GM19438 (cell line): Measurements from ENCODE around the gene RNF213.
"Not testable (repeated sequence)": the region's sequence is repeated elsewhere in the genome, so short reads cannot be mapped to it uniquely, and the experiment has no call there.

Experiments used
- ATAC-seq: cut with Tn5 transposase; IDR thresholded peaks from one replicate; pipeline ENCODE4 v1.9.1; 2021; ENCODE audit warnings: low read depth; ENCODE audit not compliant: unreplicated experiment

The RNF213 gene

DNA sequence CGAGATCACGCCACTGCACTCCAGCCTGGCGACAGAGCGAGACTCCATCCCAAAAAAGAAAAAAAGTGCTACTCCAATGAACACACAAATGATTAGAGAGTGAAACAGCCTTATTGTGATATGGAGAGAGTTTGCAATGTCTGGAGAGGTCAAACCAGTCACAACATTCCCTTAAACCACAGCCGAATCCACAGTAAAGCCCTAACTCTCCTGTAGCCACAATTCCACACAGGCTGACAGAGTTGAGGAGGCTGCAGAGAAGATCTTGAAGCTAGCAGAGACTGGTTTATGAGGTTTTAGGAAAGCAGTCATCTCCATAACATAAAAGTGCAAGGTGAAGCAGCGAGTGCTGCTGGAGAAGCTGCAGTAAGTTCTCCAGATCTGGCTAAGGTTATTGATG, 6.7 kb downstream of the RNF213 start:
- no peak for ATAC-seq

DNA sequence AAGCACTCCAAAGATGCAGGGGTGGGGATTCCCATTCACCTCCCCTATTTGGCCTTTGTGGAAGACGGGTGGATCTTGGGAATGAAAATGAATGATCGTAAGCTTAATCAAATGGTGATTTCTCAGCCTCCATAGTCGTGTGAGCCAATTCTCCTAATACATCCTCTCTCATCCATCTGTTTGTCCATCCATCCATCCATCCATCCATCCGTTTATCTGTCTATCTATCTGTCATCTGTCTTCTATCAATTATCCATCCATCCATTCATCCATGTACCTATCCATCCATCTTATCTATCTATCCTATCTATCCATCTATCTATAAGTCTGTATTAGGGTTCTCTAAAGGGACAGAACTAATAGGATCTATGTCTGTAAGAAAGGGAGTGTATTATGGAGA, 7.8 kb downstream of the RNF213 start:
- no peak for ATAC-seq

DNA sequence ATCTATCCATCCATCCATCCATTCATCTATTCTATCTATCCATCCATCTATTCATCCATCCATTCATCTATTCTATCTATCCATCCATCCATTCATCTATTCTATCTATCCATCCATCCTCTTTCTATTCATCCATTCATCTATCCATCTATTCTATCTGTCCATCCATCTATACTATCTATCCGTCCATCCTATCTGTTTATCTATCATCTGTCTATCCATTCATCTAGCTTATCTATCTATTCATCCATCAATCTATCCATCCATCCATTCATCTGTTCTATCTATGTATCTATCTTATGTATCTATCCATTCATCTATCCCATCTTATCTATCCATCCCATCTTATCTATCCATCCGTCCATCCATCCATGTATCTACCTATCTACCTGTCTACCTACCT, 8.8 kb downstream of the RNF213 start:
- ATAC-seq: no peak

DNA sequence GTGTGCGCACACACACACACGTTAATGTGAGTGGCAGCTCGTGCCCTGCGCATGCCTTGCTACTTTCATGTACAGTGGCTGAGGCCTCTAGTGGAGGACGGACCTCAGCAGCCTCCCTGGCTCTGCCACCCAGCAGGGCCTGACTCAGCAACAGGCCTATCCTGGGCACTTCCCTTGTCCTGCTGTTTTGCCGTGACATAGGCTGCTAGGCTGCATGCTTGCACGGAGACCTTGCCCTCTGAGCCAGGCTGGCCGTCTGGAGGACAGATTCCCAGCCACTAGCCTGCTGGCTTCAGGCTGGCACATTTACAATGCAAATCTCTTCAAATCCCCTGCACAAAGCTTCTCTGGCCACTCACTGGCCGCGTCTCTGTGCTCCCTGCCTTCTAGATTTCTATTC, 9.5 kb downstream of the RNF213 start:
- ATAC-seq: no peak

DNA sequence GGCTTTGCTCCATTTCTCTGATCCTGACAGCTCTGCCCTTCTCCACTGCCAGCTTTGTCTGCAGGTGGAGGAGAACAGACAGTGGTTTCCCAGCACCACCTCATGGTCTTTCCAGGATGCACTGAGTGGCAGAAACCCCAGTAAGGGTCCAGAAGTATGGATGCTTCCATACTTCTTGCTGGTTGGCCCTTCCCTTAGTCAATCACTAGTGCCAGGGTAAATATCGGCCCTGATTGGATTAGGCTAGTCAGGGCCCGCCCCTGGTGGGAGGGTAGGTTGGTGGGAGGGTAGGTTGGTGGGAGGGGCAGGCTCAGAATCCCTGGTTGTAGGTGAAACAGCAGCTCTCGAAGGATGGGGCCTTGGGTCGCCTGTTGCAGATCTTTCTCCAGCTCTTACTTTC, 10.2 kb downstream of the RNF213 start:
- ATAC-seq: no peak

DNA sequence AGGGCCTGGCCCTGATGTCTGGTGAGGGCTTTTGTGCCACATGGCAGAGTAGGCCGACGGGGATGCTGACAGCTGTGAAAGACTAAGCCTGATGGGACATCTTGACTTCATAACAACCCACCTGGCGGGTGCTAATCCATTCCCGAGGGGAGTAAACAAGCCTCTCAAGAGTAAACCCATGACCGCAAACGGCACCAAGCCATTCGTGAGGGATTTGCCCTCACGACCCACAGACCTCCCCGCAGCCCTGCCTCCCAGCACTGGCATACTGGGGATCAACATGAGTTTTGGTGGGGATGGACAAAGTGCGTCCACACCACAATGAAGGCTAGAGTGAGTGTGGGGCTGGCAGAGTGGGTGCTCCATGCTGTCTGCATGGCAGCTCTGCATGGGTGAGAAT, 11.7 kb downstream of the RNF213 start:
- no peak for ATAC-seq

DNA sequence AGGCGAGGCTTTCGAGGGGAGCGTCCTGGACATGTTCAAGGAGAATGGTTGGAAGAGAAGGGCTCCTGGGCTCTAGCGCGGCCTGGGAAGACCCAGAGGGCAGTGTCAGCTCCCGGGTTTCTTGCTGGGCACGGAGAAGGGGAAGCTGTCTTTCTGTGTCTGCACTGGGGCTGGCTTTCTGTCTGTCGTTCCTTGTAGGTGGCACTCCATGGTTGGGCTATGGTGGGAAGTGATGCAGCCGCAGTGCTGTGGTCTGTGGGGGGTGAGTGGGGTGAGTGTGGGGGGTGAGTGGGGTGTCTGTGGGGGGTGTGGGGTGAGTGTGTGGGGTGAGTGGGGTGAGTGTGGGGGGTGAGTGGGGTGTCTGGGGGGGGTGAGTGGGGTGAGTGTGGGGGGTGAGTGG, 13.7 kb downstream of the RNF213 start:
- ATAC-seq: no peak

DNA sequence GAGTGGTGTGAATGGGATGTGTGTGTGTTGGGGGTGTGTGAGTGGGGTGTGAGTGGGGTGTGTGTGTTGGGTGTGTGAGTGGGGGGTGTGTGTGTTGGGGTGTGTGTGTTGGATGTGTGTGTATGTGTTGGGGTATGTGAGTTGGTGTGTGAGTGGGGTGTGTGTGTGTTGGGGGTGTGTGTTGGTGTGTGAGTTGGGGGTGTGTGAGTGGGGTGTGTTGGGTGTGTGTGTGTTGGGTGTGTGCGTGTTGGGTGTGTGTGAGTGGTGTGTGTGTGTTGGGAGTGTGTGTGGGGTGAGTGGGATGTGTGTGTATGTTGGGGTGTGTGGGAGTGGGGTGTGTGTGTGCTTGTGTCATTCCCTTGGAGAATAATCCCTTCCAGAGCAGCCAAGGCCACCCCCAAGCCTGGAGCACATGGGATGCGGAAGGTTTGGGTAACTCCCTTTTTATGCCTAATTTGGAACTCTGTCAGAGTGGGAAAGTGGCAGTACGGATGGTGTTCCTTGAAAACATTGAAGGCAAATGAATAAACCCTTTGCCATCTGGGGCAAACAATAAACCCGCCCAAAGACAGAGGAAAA, 14.3 kb downstream of the RNF213 start:
- no peak for ATAC-seq

DNA sequence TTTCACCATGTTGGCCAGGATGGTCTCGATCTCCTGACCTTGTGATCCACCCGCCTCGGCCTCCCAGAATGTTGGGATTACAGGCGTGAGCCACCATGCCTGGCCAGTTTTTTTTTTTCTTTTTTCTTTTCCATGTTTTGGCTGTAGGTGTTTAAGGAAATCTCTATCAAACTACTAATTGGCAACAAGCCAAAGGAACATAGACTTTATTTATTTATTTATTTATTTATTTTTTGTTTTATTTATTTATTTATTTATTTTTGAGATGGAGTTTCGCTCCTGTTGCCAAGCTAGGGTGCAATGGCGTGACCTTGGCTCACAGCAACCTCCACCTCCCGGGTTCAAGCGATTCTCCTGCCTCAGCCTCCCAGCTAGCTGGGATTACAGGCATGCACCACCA, 15.2 kb downstream of the RNF213 start:
- not testable (repeated sequence) for ATAC-seq

DNA sequence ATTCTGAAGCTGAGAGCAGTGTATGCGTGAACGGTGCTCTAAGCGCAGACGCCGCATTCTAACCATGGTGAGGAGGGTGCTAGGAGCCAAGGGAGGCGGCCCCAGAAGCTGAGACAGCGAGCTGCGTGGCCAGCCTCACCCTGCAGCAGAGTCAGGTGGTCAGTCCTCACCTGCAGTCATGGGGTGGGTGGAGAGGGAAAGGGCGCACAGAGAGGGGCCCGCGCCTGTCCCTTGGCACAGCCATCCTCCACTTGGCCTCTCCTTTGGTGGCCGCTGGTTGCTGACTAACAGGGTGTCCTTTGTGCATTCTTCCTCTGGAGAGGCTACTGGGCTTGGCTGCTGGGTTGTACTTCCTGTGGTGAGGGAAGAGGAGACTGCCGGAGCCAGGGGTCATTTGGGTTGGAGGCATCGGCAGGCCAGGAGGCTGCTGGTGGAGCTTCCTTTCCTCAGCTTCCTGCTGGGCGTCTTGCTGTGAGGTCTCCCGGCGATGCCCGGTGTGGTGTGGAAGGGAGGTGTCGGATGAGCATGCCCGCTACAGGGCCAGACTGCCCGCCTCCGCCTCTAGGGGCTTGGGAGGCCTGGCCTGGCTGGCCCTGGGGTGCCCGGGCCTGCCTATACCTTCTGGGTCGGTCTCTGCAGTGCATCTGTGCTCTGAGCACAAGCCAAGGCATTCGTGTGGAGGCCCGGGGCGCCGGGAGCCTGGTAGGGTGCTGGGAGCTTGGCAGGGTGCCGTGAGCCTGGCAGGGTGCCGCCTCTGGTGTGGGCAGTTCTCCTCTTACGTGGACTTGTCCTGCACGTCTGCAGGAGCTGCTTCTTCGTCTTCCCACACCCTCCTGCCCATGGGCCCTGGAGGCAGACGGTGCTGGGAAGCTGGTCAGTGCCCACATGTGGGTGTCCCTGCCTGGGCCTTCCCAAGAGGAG, 17.4 kb downstream of the RNF213 start:
- no peak for ATAC-seq

DNA sequence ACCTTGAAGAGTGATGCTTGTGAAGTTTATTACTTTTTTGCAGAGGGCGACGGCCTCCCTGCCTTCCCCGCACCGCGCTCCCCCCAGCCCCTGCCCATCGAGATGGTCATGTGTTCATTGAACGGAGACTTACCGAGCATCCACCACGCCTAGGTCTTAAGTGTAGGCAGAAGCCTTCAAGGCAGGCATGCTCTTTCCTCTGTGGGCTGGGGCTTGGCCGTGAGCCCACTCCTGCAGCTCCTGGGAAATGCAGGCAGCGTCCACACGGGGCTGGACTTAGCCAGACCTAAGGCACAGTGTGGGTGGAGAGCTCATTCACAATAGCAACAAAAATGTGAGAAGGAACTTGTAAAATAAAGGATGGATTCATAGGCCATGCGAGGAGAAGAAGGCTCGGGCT, 19.2 kb downstream of the RNF213 start:
- ATAC-seq: no peak

DNA sequence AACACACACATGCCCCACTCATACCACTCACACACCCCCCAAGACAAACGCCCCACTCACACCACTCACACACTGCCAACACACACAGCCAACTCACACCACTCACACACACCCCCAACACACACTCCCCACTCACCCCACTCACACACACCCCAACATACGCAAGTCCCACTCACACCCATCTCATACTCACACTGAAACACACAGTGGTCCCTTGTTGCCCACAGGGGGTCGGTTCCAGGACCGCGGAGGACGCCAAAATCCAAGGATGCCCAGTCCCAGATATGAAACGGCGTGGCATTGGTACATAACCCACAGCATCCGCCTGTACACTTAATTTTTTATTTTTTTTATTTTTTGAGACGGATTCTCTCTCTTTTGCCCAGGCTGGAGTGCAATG, 20.9 kb downstream of the RNF213 start:
- no peak for ATAC-seq

DNA sequence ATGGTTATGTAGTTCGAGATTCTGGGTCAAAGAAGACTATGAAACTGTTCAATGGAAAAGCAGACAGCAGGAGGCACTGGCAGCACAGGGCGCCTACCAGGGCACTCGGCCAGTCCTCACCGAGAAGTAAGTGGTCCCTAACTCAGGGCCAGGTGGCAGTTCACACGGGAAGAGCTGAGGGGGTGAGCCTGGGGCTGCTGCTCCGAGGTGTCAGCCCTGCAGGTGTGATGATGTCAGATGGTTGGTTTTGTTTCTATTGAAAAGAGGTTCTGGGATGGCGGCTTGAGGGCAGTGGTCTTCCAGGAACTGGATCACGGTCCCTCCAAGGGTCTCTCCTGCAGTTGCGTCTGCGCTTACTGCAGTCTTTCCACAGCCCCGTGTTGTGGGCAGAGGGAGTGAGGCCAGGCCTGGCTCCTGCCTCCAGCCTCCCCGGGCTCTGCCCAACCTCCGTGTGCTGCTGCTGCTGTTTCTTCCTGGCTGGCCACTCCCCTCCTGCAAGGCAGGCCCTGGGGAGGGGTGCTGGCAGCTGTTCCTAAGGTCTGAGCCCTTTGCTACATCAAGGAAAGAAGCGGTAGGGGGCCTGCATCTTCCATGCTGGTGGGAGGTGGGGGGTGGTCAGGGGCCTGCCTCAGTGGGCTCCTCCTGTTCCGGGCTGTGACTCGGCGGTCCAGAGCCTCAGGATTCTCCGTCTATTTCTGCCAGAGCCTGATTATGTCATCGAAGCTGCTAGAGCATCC, 22.6 kb downstream of the RNF213 start:
- no peak for ATAC-seq

DNA sequence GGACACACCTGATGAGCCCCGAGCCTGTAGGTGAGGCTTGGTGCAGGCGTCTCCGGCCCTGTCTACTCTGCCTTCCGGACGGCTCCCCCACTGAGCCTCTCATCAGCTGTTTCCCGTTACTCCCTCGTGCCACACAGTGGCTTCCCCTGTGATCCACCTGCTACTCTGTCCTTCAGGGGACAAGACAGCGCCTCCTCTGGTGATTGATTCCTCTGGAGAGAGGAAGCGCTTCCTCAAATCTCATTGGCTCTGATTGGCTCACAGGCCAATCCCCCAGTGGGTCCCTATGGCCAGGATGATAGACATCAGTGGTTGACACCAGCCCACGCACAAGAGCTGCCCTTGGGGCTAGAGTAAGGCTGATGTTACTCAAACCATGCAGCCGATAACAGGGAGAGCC, 24.0 kb downstream of the RNF213 start:
- ATAC-seq: no peak

DNA sequence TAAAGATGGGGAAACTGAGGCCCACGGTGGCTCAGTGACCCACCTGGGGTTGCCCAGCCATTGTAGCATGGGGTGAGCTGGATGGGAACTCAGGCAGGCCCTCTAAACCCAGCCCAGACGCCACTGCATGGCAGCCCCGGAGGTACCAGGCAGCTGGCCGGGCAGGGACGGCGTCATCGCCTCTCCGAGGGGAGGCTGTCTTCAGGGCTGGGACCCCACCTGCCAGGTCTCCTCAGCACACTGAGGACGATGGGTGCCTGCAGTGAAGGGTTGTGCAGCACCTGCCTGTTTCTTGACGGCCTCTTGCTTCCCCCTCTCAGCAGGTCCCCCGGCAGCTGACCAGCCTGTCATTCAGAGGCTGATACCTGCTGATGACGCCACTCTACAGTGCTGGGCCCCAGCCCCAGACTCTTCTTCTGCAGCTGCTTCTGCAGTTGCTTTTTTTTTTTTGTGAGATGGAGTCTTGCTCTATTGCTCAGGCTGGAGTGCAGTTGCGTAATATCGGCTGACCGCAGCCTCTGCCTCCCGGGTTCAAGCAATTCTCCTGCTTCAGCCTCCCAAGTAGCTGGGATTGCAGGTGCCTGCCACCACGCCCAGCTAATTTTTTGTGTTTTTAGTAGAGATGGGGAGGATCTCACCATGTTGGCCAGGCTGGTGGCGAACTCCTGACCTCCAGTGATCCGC, 24.7 kb downstream of the RNF213 start:
- no peak for ATAC-seq

DNA sequence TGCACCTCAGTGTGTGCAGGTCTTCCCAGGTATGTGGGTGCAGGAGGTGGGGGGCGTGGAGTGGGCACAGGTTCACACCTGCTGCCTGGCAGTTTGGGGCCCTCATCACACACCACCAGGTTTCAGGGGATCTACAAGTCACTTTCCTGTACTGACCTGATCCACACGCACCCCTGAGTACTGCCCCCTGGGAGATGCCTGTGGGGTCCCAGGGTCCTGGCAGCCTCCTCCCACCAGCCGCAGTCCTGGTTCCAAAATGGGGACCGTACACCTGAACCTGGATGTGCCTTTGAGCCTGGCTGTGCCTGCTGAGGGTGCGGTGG, 25.9 kb downstream of the RNF213 start:
- no peak for ATAC-seq

DNA sequence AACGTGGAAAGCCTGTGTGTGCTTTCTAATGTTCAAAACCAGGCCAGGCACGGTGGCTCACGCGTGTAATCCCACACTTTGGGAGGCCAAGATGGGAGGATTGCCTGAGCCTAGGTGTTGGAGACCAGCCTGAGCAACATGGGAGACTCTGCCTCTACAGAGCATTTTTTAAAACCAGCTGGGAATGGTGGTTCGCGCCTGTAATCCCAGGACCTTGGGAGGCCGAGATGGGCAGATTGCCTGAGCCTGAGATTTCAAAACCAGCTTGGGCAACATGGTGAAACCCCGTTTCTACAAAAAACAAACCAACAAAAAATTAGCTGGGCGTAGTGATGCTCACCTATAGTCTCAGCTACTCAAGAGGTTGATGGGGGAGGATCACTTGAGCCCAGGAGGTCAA, 26.4 kb downstream of the RNF213 start:
- ATAC-seq: no peak

DNA sequence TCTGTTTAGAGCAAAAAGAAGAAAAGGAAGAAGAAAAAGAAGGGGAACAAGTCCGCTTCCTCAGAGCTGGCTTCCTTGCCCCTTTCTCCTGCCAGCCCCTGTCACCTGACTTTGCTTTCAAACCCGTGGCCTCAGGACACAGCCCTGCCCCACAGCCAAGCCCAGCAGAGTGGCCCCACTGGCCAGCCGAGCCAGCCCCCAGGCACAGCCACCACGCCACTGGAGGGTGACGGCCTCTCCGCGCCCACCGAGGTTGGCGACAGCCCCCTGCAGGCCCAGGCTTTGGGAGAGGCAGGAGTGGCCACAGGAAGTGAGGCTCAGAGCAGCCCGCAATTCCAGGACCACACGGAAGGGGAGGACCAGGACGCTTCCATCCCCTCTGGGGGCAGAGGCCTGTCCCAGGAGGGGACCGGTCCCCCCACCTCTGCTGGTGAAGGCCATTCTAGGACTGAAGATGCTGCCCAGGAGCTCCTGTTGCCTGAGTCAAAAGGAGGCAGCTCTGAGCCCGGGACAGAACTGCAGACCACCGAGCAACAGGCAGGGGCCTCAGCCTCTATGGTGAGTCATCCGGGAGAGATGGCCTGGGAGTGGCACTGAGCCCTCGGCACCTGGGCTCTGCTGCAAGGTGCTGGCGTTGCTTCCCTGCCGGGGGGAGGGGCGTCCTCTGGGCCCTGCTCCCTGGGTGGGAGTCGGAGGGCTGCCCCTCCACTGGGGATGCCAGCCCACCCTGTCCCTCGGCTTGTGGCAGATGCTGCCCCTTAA, 27.3 kb downstream of the RNF213 start:
- ATAC-seq: no peak

DNA sequence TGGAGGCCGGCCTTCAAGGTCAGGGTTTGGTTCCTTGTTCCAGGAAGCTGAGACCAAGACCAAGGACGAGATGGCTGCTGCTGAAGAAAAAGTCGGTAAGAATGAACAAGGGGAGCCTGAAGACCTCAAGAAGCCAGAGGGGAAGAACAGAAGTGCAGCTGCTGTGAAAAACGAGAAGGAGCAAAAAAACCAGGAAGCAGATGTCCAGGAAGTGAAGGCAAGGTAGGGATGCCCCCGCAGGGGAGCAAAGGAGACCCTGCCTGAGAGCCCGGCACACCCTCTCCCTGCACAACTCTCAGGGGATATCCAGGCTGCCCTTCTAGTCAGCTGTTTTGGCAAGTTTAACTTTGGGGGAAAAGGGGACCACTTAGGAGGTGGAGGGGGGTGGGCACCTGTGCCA, 29.0 kb downstream of the RNF213 start:
- ATAC-seq: no peak

DNA sequence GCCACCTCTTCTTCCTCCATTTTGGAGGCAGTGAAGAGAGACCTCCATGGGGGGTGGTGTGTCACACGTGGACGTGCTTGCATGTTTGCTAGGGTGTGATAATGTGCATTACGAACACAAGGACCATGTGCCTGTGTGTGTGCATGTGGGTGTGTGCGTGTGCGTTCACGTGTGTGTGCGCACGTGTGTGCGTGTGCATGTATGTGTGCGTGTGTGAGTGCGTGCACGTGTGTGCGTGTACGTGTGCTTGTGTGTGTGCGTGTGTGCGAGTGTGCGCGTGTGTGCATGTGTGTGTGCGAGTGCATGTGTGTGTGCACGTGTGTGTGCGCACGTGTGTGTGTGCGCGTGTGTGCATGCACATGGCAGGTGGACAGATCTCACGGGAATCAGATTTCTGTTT, 29.5 kb downstream of the RNF213 start:
- ATAC-seq: no peak

DNA sequence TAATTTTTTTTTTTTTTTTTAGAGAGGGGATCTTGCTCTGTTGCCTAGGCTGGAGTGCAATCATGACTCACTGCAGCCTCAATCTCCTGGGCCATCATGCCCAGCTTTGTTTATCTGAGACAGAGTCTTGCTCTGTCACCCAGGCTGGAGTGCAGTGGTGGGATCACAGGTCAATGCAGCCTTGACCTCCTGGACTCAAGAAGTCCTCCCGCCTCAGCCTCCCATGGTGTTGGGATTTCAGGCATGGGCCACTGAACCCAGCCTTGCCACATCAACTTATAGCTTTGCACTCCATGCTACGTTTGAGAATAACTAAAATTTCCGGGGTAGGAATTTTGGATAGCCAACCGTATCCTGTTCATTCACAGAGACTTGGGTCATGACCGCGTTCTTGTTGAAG, 30.6 kb downstream of the RNF213 start:
- ATAC-seq: no peak
